Neural crest cell (in vitro differentiated cells): ENCODE measurements around the gene RXRA. TPM values are rescaled to one million over a fixed set of nuclear protein-coding genes. Genes with fewer than 3 reads are reported as not detected.
A peak's percentile ranks its signal among the peaks of the same experiment; 100 is the strongest.

Source experiments
- DNase-seq: peaks from one replicate; pipeline ENCODE4 v3.0.0; 2021; ENCODE audit warnings: low read depth, mixed read lengths, low spot score
- H3K27ac Mint-ChIP-seq: one replicate; pipeline ENCODE4 v1.8.0; 2021; ENCODE audit warnings: mild to moderate bottlenecking, mixed read lengths; ENCODE audit not compliant: unreplicated experiment
- H3K27me3 Mint-ChIP-seq: 2 replicates; pipeline ENCODE4 v1.8.0; 2021; ENCODE audit warnings: low read depth, mild to moderate bottlenecking, mixed read lengths
- H3K36me3 Mint-ChIP-seq: 2 replicates; pipeline ENCODE4 v1.8.0; 2021; ENCODE audit warnings: low read depth, mild to moderate bottlenecking, mixed read lengths
- H3K4me1 Mint-ChIP-seq: 2 replicates; pipeline ENCODE4 v1.8.0; 2021; ENCODE audit warnings: mixed read lengths
- H3K4me3 Mint-ChIP-seq: one replicate; pipeline ENCODE4 v1.8.0; 2021; ENCODE audit warnings: mild to moderate bottlenecking, mixed read lengths
- H3K9me3 Mint-ChIP-seq: 2 replicates; pipeline ENCODE4 v1.8.0; 2021; ENCODE audit warnings: mixed read lengths
- total RNA-seq: library from RNA; stranded (reverse); gene quantifications from 2 replicates; pipeline ENCODE4 v1.2.1, GENCODE V29; 2021
- TF ChIP-seq, protein P1 (sequence below): fragments of 200-600 bp; sonication (generic); conservative IDR thresholded peaks from 2 replicates; pipeline ENCODE4 v1.5.0; 2021; ENCODE audit warnings: antibody characterized with exemption, mild to moderate bottlenecking

The RXRA gene
- total RNA-seq, 1 donor from 2014 or later: 41.2 TPM

- Mint-ChIP-seq H3K4me1 (no peaks in the 10 kb centered on the region), H3K9me3 (no peaks in the 10 kb centered on the region), H3K27me3 (no peaks in the 10 kb centered on the region), H3K36me3 (no peaks in the 10 kb centered on the region), H3K4me3 (no peak overlapping the region), H3K27ac (no peak overlapping the region)
- no peak for DNase-seq
- TF ChIP-seq, protein P1, sequence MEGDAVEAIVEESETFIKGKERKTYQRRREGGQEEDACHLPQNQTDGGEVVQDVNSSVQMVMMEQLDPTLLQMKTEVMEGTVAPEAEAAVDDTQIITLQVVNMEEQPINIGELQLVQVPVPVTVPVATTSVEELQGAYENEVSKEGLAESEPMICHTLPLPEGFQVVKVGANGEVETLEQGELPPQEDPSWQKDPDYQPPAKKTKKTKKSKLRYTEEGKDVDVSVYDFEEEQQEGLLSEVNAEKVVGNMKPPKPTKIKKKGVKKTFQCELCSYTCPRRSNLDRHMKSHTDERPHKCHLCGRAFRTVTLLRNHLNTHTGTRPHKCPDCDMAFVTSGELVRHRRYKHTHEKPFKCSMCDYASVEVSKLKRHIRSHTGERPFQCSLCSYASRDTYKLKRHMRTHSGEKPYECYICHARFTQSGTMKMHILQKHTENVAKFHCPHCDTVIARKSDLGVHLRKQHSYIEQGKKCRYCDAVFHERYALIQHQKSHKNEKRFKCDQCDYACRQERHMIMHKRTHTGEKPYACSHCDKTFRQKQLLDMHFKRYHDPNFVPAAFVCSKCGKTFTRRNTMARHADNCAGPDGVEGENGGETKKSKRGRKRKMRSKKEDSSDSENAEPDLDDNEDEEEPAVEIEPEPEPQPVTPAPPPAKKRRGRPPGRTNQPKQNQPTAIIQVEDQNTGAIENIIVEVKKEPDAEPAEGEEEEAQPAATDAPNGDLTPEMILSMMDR: no peak
Measured at GRCh38 chr9:134474055-134474370, 147.8 kb downstream of the RXRA start.

DNA sequence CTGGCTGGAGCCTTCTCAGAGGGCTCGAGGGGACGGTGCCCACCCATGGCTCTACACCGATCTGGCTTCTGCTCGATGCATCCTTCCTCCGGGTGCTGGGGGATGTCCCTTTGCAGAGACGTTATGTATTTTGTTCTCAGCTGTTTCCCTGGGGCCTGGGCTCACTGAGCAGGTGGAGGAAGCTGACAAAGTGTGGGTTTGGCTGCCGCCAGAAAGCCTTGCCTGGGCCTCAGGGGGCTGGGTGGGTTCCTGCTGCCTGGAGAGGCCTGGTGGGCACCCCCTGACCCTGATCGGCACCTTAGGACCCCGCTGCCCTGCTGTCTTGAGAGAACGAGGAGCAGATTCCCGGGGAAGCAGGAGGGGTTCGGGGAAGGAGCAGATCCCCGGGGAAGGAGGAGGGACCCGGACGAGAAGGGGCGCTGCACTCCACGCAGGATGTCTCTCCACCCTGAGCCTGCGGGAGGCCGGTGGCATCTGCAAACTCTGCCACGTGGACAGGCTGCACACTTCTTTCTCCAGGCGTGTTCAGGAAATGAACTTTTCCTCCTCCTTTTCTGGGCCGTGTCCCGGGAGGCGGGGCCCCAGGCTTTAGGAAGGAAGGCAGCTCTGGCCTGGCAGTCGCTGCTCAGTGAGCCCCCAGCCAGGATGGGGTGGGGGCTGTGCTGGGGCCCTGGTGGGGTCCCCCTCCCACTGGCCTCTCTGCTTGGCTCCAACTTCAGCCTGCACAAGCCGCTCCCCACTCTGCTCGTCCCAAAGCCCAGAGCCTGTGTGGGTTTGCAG is 148.9 kb downstream of the RXRA start:
- Mint-ChIP-seq H3K27ac (no peak overlapping the region), H3K4me1 (no peaks in the 10 kb centered on the region), H3K36me3 (no peaks in the 10 kb centered on the region), H3K9me3 (no peaks in the 10 kb centered on the region), H3K27me3 (no peaks in the 10 kb centered on the region), H3K4me3 (no peak overlapping the region)
- TF ChIP-seq, protein P1: no peak
- DNase-seq: no peak

GRCh38 chr9:134476272-134476941 is 150.2 kb downstream of the RXRA start:
- Mint-ChIP-seq H3K27ac (no peak overlapping the region), H3K9me3 (no peaks in the 10 kb centered on the region), H3K4me3 (no peak overlapping the region), H3K4me1 (no peaks in the 10 kb centered on the region), H3K36me3 (no peaks in the 10 kb centered on the region), H3K27me3 (no peaks in the 10 kb centered on the region)
- no peak for DNase-seq
- TF ChIP-seq, protein P1: no peak

DNA sequence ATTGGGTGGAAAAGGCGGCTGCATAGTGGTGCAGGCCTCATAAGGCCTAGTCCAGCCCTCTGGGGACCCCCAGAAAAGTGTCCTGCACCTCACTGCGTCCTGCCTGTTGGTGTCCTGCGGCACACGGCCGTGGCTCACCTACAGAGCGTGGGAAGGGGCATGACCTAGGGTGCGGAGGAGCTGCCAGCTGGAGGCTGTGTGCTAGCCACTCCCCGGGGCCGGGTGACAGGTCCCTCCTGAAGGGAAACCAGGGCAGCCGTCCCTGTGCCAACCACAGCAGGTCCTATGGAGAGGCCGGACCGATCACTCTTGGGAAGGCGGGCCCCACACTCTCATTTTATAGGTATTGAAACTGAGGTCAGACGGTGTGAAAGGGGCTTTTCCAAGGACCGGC is 150.7 kb downstream of the RXRA start:
- no peaks in the 10 kb centered on the region for H3K27me3 Mint-ChIP-seq
- TF ChIP-seq, protein P1: no peak
- H3K4me3 Mint-ChIP-seq: no peak overlapping the region
- no peak for DNase-seq
- H3K4me1 Mint-ChIP-seq: no peaks in the 10 kb centered on the region
- H3K9me3 Mint-ChIP-seq: no peaks in the 10 kb centered on the region
- H3K27ac Mint-ChIP-seq: no peak overlapping the region
- H3K36me3 Mint-ChIP-seq: no peaks in the 10 kb centered on the region

GRCh38 chr9:134477342-134477925 is 151.2 kb downstream of the RXRA start:
- no peaks in the 10 kb centered on the region for H3K36me3 Mint-ChIP-seq
- no peaks in the 10 kb centered on the region for H3K27me3 Mint-ChIP-seq
- H3K27ac Mint-ChIP-seq: peak overlapping the region; percentile 19
- H3K9me3 Mint-ChIP-seq: no peaks in the 10 kb centered on the region
- TF ChIP-seq, protein P1: no peak
- H3K4me1 Mint-ChIP-seq: no peaks in the 10 kb centered on the region
- no peak for DNase-seq
- H3K4me3 Mint-ChIP-seq: no peak overlapping the region
